KOPT-K1 (cell line): ENCODE data around the gene SSBP1.
"Not testable (repeated sequence)": the region's sequence is repeated elsewhere in the genome, so short reads cannot be mapped to it uniquely, and the experiment has no call there.

Source experiments
- H3K27ac ChIP-seq: fragments of 200-600 bp; sonication (generic); 2 replicates; pipeline ENCODE4 v1.5.1; 2016; ENCODE audit warnings: antibody characterized with exemption, mild to moderate bottlenecking, low read depth, low read length; ENCODE audit not compliant: poor library complexity, severe bottlenecking
- H3K36me3 ChIP-seq: fragments of 200-600 bp; sonication (generic); 2 replicates; pipeline ENCODE4 v1.5.1; 2017; ENCODE audit warnings: antibody characterized with exemption, mild to moderate bottlenecking, low read length, moderate library complexity; ENCODE audit not compliant: insufficient read depth
- H3K9me3 ChIP-seq: fragments of 200-600 bp; sonication (generic); 2 replicates; pipeline ENCODE4 v1.5.1; 2017; ENCODE audit warnings: antibody characterized with exemption, low read length, mild to moderate bottlenecking; ENCODE audit not compliant: insufficient read depth, poor library complexity, severe bottlenecking

Gene SSBP1

GRCh38 chr7:141722529-141722928 is 15.6 kb upstream of the SSBP1 start:
- Histone ChIP-seq H3K27ac (no peak overlapping the region), H3K36me3 (no peaks in the 10 kb centered on the region), H3K9me3 (no peaks in the 10 kb centered on the region)

DNA sequence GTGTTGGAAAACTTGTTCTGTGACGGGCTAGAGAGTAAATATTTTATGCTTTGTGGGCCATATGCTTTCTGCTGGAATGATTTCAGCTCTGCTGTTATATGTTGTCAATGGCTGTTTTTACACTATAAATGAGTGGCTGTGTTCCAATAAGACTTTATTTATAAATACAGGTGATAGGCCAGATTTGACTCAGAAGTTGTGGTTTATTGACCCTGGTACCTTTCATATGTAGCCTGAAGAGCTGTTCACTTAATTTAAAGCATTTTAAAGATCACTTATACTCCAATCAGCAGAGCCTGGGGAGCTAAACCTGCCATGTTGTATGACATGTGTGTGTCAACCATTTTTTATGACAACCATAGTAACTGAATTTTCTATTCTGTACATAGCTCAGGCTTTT is 9.1 kb upstream of the SSBP1 start:
- no peaks in the 10 kb centered on the region for H3K9me3 ChIP-seq
- H3K27ac ChIP-seq: no peak overlapping the region

GRCh38 chr7:141731476-141732149 is 6.5 kb upstream of the SSBP1 start:
- Histone ChIP-seq H3K27ac (no peak overlapping the region), H3K9me3 (no peaks in the 10 kb centered on the region), H3K36me3 (no peaks in the 10 kb centered on the region)

More for the DNA sequence above, 9.1 kb upstream of the SSBP1 start:
- H3K36me3 ChIP-seq: no peaks in the 10 kb centered on the region

GRCh38 chr7:141737118-141737835 is 881 bp upstream of the SSBP1 start:
- Histone ChIP-seq H3K27ac (peak overlapping the region; percentile 72), H3K36me3 (peaks cover 31% of the 10 kb centered on the region), H3K9me3 (no peaks in the 10 kb centered on the region)

DNA sequence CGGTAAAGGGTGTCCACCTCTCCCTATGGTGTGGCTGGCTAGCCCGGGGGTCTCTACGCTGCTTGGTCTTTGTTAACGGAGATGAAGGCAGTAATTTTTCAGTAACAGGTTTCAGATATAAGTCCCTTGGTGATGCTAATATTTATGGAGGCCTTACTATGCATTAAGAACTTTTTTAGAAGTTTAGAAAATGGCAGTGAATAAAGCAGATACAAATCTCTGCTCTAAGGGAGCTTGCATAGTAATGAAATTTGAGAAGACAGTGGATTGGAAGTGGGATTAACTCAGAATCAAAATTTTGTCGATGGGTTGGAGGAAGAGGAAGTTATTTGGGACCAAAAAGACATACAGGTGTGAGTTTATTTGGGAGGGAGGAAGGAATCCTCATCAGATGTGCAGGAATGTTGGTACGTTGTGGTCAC is 445 bp downstream of the SSBP1 start:
- Histone ChIP-seq H3K27ac (peak overlapping the region; percentile 72), H3K9me3 (no peaks in the 10 kb centered on the region), H3K36me3 (peaks cover 45% of the 10 kb centered on the region)

- Histone ChIP-seq H3K9me3 (no peaks in the 10 kb centered on the region), H3K27ac (peak overlapping the region; percentile 72), H3K36me3 (peaks cover 51% of the 10 kb centered on the region)
Measured at GRCh38 chr7:141739250-141739649, 1.1 kb downstream of the SSBP1 start.

DNA sequence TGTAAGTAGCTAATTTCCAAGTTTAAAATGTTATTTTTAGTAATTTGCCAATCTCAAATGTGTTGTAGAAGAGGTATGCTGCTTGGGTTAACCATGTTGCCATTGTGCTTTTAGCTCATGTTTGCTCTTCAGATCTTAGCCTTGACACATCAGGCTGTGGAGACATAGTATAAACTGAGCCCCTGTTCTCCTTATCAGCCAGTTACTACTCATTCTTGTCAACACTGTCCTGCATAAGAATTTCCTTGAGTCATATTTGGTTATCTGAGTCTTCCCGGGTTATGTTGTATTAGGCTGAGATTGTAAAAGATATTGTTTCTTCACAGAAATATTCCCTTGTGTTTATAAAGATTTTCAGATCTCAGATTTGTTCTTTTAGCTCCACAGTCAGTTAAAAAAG is 4.1 kb downstream of the SSBP1 start:
- Histone ChIP-seq H3K27ac (no peak overlapping the region), H3K36me3 (peaks cover 81% of the 10 kb centered on the region), H3K9me3 (no peaks in the 10 kb centered on the region)

DNA sequence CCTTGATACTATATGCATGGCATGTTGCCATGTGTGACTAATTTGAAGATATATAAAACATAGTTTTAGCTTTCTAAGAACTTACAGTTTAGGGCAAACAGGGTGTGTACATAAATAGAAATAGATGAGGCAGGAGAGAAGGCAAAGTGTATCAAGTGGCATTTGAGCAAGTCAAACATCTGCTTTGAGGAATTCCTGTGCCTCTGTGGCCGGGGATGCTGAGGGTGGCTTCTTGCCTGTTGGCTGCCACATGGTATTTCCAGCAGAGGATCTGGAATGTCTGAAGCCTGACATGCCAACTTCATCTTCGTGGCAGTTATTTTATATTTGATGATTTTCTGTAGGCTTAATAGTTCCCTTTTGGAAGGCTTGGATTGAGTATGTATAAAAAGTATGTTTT is 6.0 kb downstream of the SSBP1 start:
- peaks cover 7% of the 10 kb centered on the region for H3K9me3 ChIP-seq
- no peak overlapping the region for H3K27ac ChIP-seq
- H3K36me3 ChIP-seq: peaks cover 100% of the 10 kb centered on the region

GRCh38 chr7:141748396-141748795 is 10.2 kb downstream of the SSBP1 start:
- no peak overlapping the region for H3K27ac ChIP-seq
- peaks cover 49% of the 10 kb centered on the region for H3K9me3 ChIP-seq
- peaks cover 100% of the 10 kb centered on the region for H3K36me3 ChIP-seq

- peaks cover 100% of the 10 kb centered on the region for H3K36me3 ChIP-seq
- H3K9me3 ChIP-seq: peaks cover 49% of the 10 kb centered on the region
- not testable (repeated sequence) for H3K27ac ChIP-seq
Measured at GRCh38 chr7:141751904-141752303, 13.7 kb downstream of the SSBP1 start.

- Histone ChIP-seq H3K27ac (no peak overlapping the region), H3K36me3 (peaks cover 100% of the 10 kb centered on the region), H3K9me3 (peaks cover 49% of the 10 kb centered on the region)
Measured at GRCh38 chr7:141752634-141753033, 14.5 kb downstream of the SSBP1 start.

GRCh38 chr7:141754939-141755338 is 16.8 kb downstream of the SSBP1 start:
- H3K9me3 ChIP-seq: peaks cover 34% of the 10 kb centered on the region
- H3K36me3 ChIP-seq: peaks cover 98% of the 10 kb centered on the region
- no peak overlapping the region for H3K27ac ChIP-seq

- H3K36me3 ChIP-seq: peaks cover 70% of the 10 kb centered on the region
- H3K27ac ChIP-seq: no peak within 1 kb of the TSS
- H3K9me3 ChIP-seq: no peaks in the 10 kb centered on the region
Measured at GRCh38 chr7:141763797-141764196, 25.6 kb downstream of the SSBP1 start, which contains the start of gene TAS2R3. Gene TAS2R3, plus strand, starts transcription at chr7:141764097. Its CDS starts 62 bp downstream, at chr7:141764159.

DNA sequence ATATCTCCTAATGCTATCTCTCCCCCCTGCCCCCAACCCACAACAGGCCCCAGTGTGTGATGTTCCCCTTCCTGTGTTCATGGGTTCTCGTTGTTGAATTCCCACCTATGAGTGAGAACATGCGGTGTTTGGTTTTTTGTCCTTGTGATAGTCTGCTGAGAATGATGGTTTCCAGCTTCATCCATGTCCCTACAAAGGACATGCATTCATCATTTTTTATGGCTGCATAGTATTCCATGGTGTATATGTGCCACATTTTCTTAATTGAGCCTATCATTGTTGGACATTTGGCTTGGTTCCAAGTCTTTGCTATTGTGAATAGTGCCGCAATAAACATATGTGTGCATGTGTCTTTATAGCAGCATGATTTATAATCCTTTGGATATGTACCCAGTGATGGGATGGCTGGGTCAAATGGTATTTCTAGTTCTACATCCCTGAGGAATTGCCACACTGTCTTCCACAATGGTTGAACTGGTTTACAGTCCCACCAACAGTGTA is 32.0 kb downstream of the SSBP1 start:
- not testable (repeated sequence) for H3K9me3 ChIP-seq, H3K27ac ChIP-seq
- peaks cover 11% of the 10 kb centered on the region; the same call in 1 of the 2 replicates for H3K36me3 ChIP-seq

DNA sequence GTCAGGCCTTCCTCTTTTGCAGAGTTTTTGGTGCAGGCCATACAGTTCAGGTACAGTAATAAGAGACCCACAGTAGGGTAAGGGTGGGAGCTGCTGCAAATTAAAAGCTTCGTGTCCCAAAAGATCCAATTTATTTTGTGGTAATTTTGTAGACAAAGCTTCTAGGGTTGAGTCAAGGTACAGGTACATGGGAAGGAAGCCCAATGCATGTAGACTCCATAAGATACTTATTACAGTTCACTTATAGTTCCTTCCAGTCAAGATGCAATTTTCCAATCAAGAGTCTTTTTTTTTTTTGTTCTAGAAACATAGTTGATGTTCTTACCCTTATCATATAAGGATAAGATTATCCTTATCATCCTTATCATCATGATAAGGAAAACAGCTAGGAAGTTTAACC is 38.2 kb downstream of the SSBP1 start, which contains the start of gene TAS2R4:
TAS2R4 (plus strand) TSS at position 301 of the 400 bp plus-strand sequence. CDS start 1,815 bp downstream, outside the sequence.
- Histone ChIP-seq H3K9me3 (no peaks in the 10 kb centered on the region), H3K36me3 (peaks cover 48% of the 10 kb centered on the region), H3K27ac (no peak within 1 kb of the TSS)
